GM06990 (cell line): ENCODE data around the gene PHKB.

Source experiments
- DNase-seq: peaks from one replicate; pipeline ENCODE4 v3.0.0-alpha.2; 2011; ENCODE audit not compliant: insufficient read length; ENCODE audit errors: extremely low read depth
- H3K27me3 ChIP-seq: replicated peaks from 2 replicates; pipeline ENCODE4 v1.6.0; 2011; ENCODE audit warnings: low read length; ENCODE audit not compliant: control insufficient read depth, insufficient read depth
- H3K36me3 ChIP-seq: 2 replicates; pipeline ENCODE4 v1.5.1; 2011; ENCODE audit warnings: low read length; ENCODE audit not compliant: control insufficient read depth, insufficient read depth
- H3K4me3 ChIP-seq: replicated peaks from 2 replicates; pipeline ENCODE4 v1.5.1; 2011; ENCODE audit warnings: low read depth, mild to moderate bottlenecking, control low read depth, low read length
- CTCF ChIP-seq: IDR thresholded peaks from 2 replicates; pipeline ENCODE4 v1.5.1; 2011; ENCODE audit warnings: low read length, control low read depth, mild to moderate bottlenecking, inconsistent platforms; ENCODE audit not compliant: insufficient read depth, poor library complexity, severe bottlenecking

The PHKB gene

GRCh38 chr16:47694543-47694942 is 233.4 kb downstream of the PHKB start:
- Histone ChIP-seq H3K4me3 (no peak overlapping the region), H3K27me3 (no peaks in the 10 kb centered on the region), H3K36me3 (peaks cover 9% of the 10 kb centered on the region)
- no peak for TF ChIP-seq CTCF
- no peak for DNase-seq

- no peak for TF ChIP-seq CTCF
- H3K36me3 ChIP-seq = peaks cover 9% of the 10 kb centered on the region
Measured at GRCh38 chr16:47695756-47696155, 234.6 kb downstream of the PHKB start.

GRCh38 chr16:47697826-47698225 is 236.7 kb downstream of the PHKB start:
- no peak for TF ChIP-seq CTCF
- peaks cover 9% of the 10 kb centered on the region for H3K36me3 ChIP-seq
- no peak for DNase-seq
- no peaks in the 10 kb centered on the region for H3K27me3 ChIP-seq
- H3K4me3 ChIP-seq = no peak overlapping the region

More at GRCh38 chr16:47695756-47696155, 234.6 kb downstream of the PHKB start:
- DNase-seq = no peak
- Histone ChIP-seq H3K27me3 (no peaks in the 10 kb centered on the region), H3K4me3 (no peak overlapping the region)

GRCh38 chr16:47699106-47699505 is 238.0 kb downstream of the PHKB start:
- Histone ChIP-seq H3K27me3 (no peaks in the 10 kb centered on the region), H3K4me3 (no peak overlapping the region), H3K36me3 (peaks cover 7% of the 10 kb centered on the region)
- no peak for DNase-seq
- no peak for TF ChIP-seq CTCF

- H3K27me3 ChIP-seq = no peaks in the 10 kb centered on the region
- no peak for TF ChIP-seq CTCF
- H3K4me3 ChIP-seq = no peak overlapping the region
- no peak for DNase-seq
- peaks cover 7% of the 10 kb centered on the region for H3K36me3 ChIP-seq
Measured at GRCh38 chr16:47700857-47701587, 239.9 kb downstream of the PHKB start.
